WTC11 (cell line): ENCODE measurements around the gene CDC16. TPM values are rescaled to one million over a fixed set of nuclear protein-coding genes. Genes with fewer than 3 reads are reported as not detected.

Experiments
- ATAC-seq: fragments of 200-7000 bp; cut with Tn5 transposase; 2 replicates; pipeline ENCODE4 v1.10.0; 2021; ENCODE audit warnings: mild to moderate bottlenecking, moderate library complexity
- CTCF ChIA-PET: fragments of 300-600 bp; sonication (Branson Sonifier 250); formaldehyde crosslinking; loops from one replicate; lab custom pipeline; 2021; ENCODE audit warnings: antibody characterized with exemption; lab: Charles Lee
- POLR2A ChIA-PET: fragments of 350-600 bp; sonication (Branson Sonifier 250); formaldehyde crosslinking; loops from one replicate; lab custom pipeline; 2021; ENCODE audit warnings: antibody characterized with exemption; lab: Charles Lee
- DNase-seq: peaks from one replicate; pipeline ENCODE4 v3.0.0; 2021; ENCODE audit warnings: low spot score
- H3K27ac Mint-ChIP-seq: 2 replicates; pipeline ENCODE4 v1.8.0; 2021; ENCODE audit warnings: mixed read lengths
- H3K27me3 Mint-ChIP-seq: 2 replicates; pipeline ENCODE4 v1.8.0; 2021; ENCODE audit warnings: low read depth, mild to moderate bottlenecking, moderate library complexity, mixed read lengths
- H3K36me3 Mint-ChIP-seq: 2 replicates; pipeline ENCODE4 v1.8.0; 2021; ENCODE audit warnings: mixed read lengths
- H3K4me1 Mint-ChIP-seq: 2 replicates; pipeline ENCODE4 v1.8.0; 2022; ENCODE audit warnings: mixed read lengths
- H3K4me3 Mint-ChIP-seq: 2 replicates; pipeline ENCODE4 v1.8.0; 2021; ENCODE audit warnings: mild to moderate bottlenecking, moderate library complexity, mixed read lengths
- H3K9me3 Mint-ChIP-seq: 2 replicates; pipeline ENCODE4 v1.8.0; 2021; ENCODE audit warnings: mixed read lengths
- ATF1 ChIP-seq: sonication (generic); formaldehyde crosslinking; IDR thresholded peaks from 2 replicates; pipeline ENCODE4 v1.8.1; 2023; ENCODE audit warnings: mild to moderate bottlenecking, moderate library complexity, missing genetic modification reagents
- ATF6 ChIP-seq: sonication (generic); formaldehyde crosslinking; IDR thresholded peaks from 2 replicates; pipeline ENCODE4 v1.8.1; 2023; ENCODE audit warnings: mild to moderate bottlenecking, missing genetic modification reagents
- CTCF ChIP-seq: fragments of 200-600 bp; IDR thresholded peaks from 2 replicates; pipeline ENCODE4 v1.8.0; 2022; ENCODE audit warnings: antibody characterized with exemption
- E2F4 ChIP-seq: sonication (generic); formaldehyde crosslinking; IDR thresholded peaks from 2 replicates; pipeline ENCODE4 v1.8.1; 2022; ENCODE audit warnings: low read depth, mild to moderate bottlenecking, moderate library complexity, missing genetic modification reagents, borderline replicate concordance
- EMX1 ChIP-seq: fragments of 250-450 bp; sonication (Bioruptor Pico); IDR thresholded peaks from 2 replicates; pipeline ENCODE4 v1.8.0; 2021; ENCODE audit warnings: mild to moderate bottlenecking
- ERG ChIP-seq: fragments of 250-450 bp; sonication (Bioruptor Pico); IDR thresholded peaks from 2 replicates; pipeline ENCODE4 v1.8.0; 2021; ENCODE audit warnings: mild to moderate bottlenecking
- FOXP1 ChIP-seq: sonication (generic); formaldehyde crosslinking; IDR thresholded peaks from 2 replicates; pipeline ENCODE4 v1.8.0; 2022; ENCODE audit warnings: missing genetic modification reagents, mild to moderate bottlenecking, moderate library complexity, borderline replicate concordance
- IRF2 ChIP-seq: sonication (generic); formaldehyde crosslinking; IDR thresholded peaks from 2 replicates; pipeline ENCODE4 v1.8.0; 2022; ENCODE audit warnings: low read depth, missing genetic modification reagents, borderline replicate concordance
- MXD4 ChIP-seq: fragments of 250-450 bp; sonication (Bioruptor Pico); IDR thresholded peaks from 2 replicates; pipeline ENCODE4 v1.8.0; 2021; ENCODE audit warnings: mild to moderate bottlenecking, moderate library complexity, borderline replicate concordance
- MYBL2 ChIP-seq: sonication (generic); formaldehyde crosslinking; IDR thresholded peaks from 2 replicates; pipeline ENCODE4 v1.8.1; 2023; ENCODE audit warnings: mild to moderate bottlenecking, moderate library complexity, missing genetic modification reagents
- NR2C2 ChIP-seq: sonication (generic); formaldehyde crosslinking; IDR thresholded peaks from 2 replicates; pipeline ENCODE4 v1.8.0; 2022; ENCODE audit warnings: mild to moderate bottlenecking, missing genetic modification reagents
- NR3C1 ChIP-seq: sonication (generic); formaldehyde crosslinking; conservative IDR thresholded peaks from 2 replicates; pipeline ENCODE4 v1.8.1; 2023; ENCODE audit warnings: low read depth, mild to moderate bottlenecking, missing genetic modification reagents
- PRDM15 ChIP-seq: sonication (generic); formaldehyde crosslinking; IDR thresholded peaks from 2 replicates; pipeline ENCODE4 v1.8.0; 2022; ENCODE audit warnings: missing genetic modification reagents
- PRRX2 ChIP-seq: fragments of 250-450 bp; sonication (Bioruptor Pico); IDR thresholded peaks from 2 replicates; pipeline ENCODE4 v1.8.0; 2021; ENCODE audit warnings: mild to moderate bottlenecking
- SMAD4 ChIP-seq: sonication (generic); formaldehyde crosslinking; IDR thresholded peaks from 2 replicates; pipeline ENCODE4 v1.8.0; 2022; ENCODE audit warnings: mild to moderate bottlenecking, missing genetic modification reagents
- SOX15 ChIP-seq: fragments of 250-450 bp; sonication (Bioruptor Pico); IDR thresholded peaks from 2 replicates; pipeline ENCODE4 v1.9.0; 2021; ENCODE audit warnings: mild to moderate bottlenecking
- TEAD1 ChIP-seq: sonication (generic); formaldehyde crosslinking; IDR thresholded peaks from 2 replicates; pipeline ENCODE4 v1.8.0; 2022; ENCODE audit warnings: mild to moderate bottlenecking, missing genetic modification reagents
- USF1 ChIP-seq: sonication (generic); formaldehyde crosslinking; IDR thresholded peaks from 2 replicates; pipeline ENCODE4 v1.8.0; 2022; ENCODE audit warnings: mild to moderate bottlenecking, missing genetic modification reagents
- ZBTB21 ChIP-seq: sonication (generic); formaldehyde crosslinking; IDR thresholded peaks from 2 replicates; pipeline ENCODE4 v1.8.1; 2023; ENCODE audit warnings: mild to moderate bottlenecking, missing genetic modification reagents, borderline replicate concordance
- ZBTB43 ChIP-seq: sonication (generic); formaldehyde crosslinking; IDR thresholded peaks from 2 replicates; pipeline ENCODE4 v1.8.1; 2023; ENCODE audit warnings: mild to moderate bottlenecking, missing genetic modification reagents
- ZNF138 ChIP-seq: sonication (generic); formaldehyde crosslinking; conservative IDR thresholded peaks from 2 replicates; pipeline ENCODE4 v1.8.1; 2022; ENCODE audit warnings: mild to moderate bottlenecking, moderate library complexity, missing genetic modification reagents
- total RNA-seq: library from RNA; stranded (reverse); gene quantifications from 3 replicates; pipeline ENCODE4 v1.2.3, GENCODE V29; 2021

Gene CDC16
- total RNA-seq, 1 experiment from 2014 or later = 73.5 TPM

- Mint-ChIP-seq H3K27me3 (no peaks in the 10 kb centered on the region), H3K9me3 (peaks cover 8% of the 10 kb centered on the region; the same call in 1 of the 2 replicates), H3K36me3 (no peaks in the 10 kb centered on the region)
- ATAC-seq = no peak
- DNase-seq = no peak
- TF ChIP-seq ATF1 (no peak), PRRX2 (CRISPR knock-in tag) (no peak), USF1 (no peak), PRDM15 (CRISPR knock-in tag) (no peak), E2F4 (no peak), SMAD4 (no peak), ZNF138 (no peak), ERG (CRISPR knock-in tag) (no peak), ATF6 (CRISPR knock-in tag) (no peak)
- TF ChIP-seq, all 79 proteins: peak for 0
- H3K4me1 Mint-ChIP-seq = peaks cover 8% of the 10 kb centered on the region
- H3K27ac Mint-ChIP-seq = no peak overlapping the region
- no peak overlapping the region for H3K4me3 Mint-ChIP-seq
- CTCF ChIA-PET = interaction anchor here (0.7 to 1.5 kb wide), 3 partner anchors 11 to 411 kb away, joined by 3 to 9 read pairs (median 3); no protein-coding TSS in a partner anchor
- POLR2A ChIA-PET = no interaction called here
Observed at GRCh38 chr13:114213980-114214379, 20.7 kb upstream of the CDC16 start.

GRCh38 chr13:114219392-114219791 is 15.3 kb upstream of the CDC16 start:
- TF ChIP-seq ZBTB43 (CRISPR knock-in tag) = no peak
- TF ChIP-seq, all 79 proteins: peak for 0
- no peaks in the 10 kb centered on the region for H3K9me3 Mint-ChIP-seq
- no peaks in the 10 kb centered on the region for H3K27me3 Mint-ChIP-seq
- DNase-seq (no peak), ATAC-seq (no peak)
- peaks cover under 1% of the 10 kb centered on the region; the same call in 1 of the 2 replicates for H3K4me1 Mint-ChIP-seq
- no peak overlapping the region for H3K4me3 Mint-ChIP-seq
- CTCF ChIA-PET = no interaction called here
- H3K36me3 Mint-ChIP-seq = no peaks in the 10 kb centered on the region
- H3K27ac Mint-ChIP-seq = no peak overlapping the region
- POLR2A ChIA-PET = no interaction called here

GRCh38 chr13:114222461-114222968 is 12.2 kb upstream of the CDC16 start:
- H3K27ac Mint-ChIP-seq = no peak overlapping the region
- no peaks in the 10 kb centered on the region for H3K27me3 Mint-ChIP-seq
- no peak overlapping the region for H3K4me3 Mint-ChIP-seq
- H3K36me3 Mint-ChIP-seq = no peaks in the 10 kb centered on the region
- no peaks in the 10 kb centered on the region for H3K9me3 Mint-ChIP-seq
- POLR2A ChIA-PET = interaction anchor here (0.6 kb wide), 1 partner anchor 207 kb away, joined by 5 read pairs; no protein-coding TSS in a partner anchor
- H3K4me1 Mint-ChIP-seq = peaks cover 26% of the 10 kb centered on the region
- no peak for DNase-seq
- CTCF ChIA-PET = interaction anchor here (1.0 kb wide), 1 partner anchor 110 kb away, joined by 3 read pairs; no protein-coding TSS in a partner anchor
- ATAC-seq = no peak
- TF ChIP-seq NR2C2 (CRISPR knock-in tag) = no peak
- TF ChIP-seq EMX1 = no peak
- TF ChIP-seq SOX15 (CRISPR knock-in tag) = no peak
- TF ChIP-seq ATF1 = no peak
- no peak for TF ChIP-seq MYBL2
- no peak for TF ChIP-seq IRF2
- no peak for TF ChIP-seq MXD4 (CRISPR knock-in tag)
- no peak for TF ChIP-seq CTCF
- no peak for TF ChIP-seq FOXP1 (CRISPR knock-in tag)
- no peak for TF ChIP-seq TEAD1 (CRISPR knock-in tag)
- TF ChIP-seq ZBTB21 (CRISPR knock-in tag) = no peak
- no peak for TF ChIP-seq NR3C1 (CRISPR knock-in tag)
